Stomach (tissue), 4 donors: Measurements from ENCODE around the gene NCKIPSD.
A peak's percentile ranks its signal among the peaks of the same experiment; 100 is the strongest.

ENCODE experiments used
- CTCF ChIP-seq, 7 experiments: fragments of 450-650 bp in 4 of 7; fragments of 200-600 bp in 3 of 7; sonication (generic) in 3 of 7; IDR thresholded peaks; one replicate each; pipeline ENCODE4 v1.5.1; 2016 to 2019; ENCODE audit warnings: antibody characterized with exemption in 7 of 7, control low read depth in 2 of 7, mild to moderate bottlenecking in 1 of 7
- POLR2A ChIP-seq, 4 donors: fragments of 450-650 bp; IDR thresholded peaks; one replicate each; pipeline ENCODE4 v1.6.1; 2016; ENCODE audit warnings: antibody characterized with exemption in 4 of 4, control low read depth in 2 of 4, mild to moderate bottlenecking in 1 of 4, moderate library complexity in 1 of 4

- TF ChIP-seq POLR2A (IDR thresholded peaks at IDR 0.05) (no peak), CTCF (IDR thresholded peaks at IDR 0.05) (peak in 1 of 7 experiments; percentile 31)
Observed at GRCh38 chr3:48664313-48664644, 21.4 kb downstream of the NCKIPSD start.
